ENCODE data around the gene RPL14.

RPL14 gene

GRCh38 chr3:40417845-40418543 lies 39.1 kb upstream of the RPL14 start:
- H3K4me3 ChIP-seq (ENCODE audit: low read length) = no peak overlapping the region
- no peak for TF ChIP-seq CTCF (IDR thresholded peaks at IDR 0.05; ENCODE audit: low read depth, low read length, poor library complexity, severe bottlenecking)
- TF ChIP-seq EZH2phosphoT487 (IDR thresholded peaks at IDR 0.05; ENCODE audit: borderline replicate concordance, low read length) = no peak
- no peaks in the 10 kb centered on the region for H3K36me3 ChIP-seq (ENCODE audit: control insufficient read depth, low read length)
- no peaks in the 10 kb centered on the region for H3K9me3 ChIP-seq (ENCODE audit: control insufficient read depth, insufficient read depth, low read length)
- no peak overlapping the region for H3K27ac ChIP-seq (ENCODE audit: low read depth, low read length)
- H3K27me3 ChIP-seq (ENCODE audit: control insufficient read depth, low read length) = peaks cover 11% of the 10 kb centered on the region
- no peaks in the 10 kb centered on the region for H3K4me1 ChIP-seq (ENCODE audit: control insufficient read depth, low read length)
- no peak overlapping the region for H3K4me2 ChIP-seq (ENCODE audit: low read length)
- no peaks in the 10 kb centered on the region for H3F3A ChIP-seq (ENCODE audit: control insufficient read depth, insufficient read depth)
- no peaks in the 10 kb centered on the region for H4K20me1 ChIP-seq (ENCODE audit: control insufficient read depth, insufficient read depth, low read depth, low read length)
- no peaks in the 10 kb centered on the region for H3K9me2 ChIP-seq (replicated peaks; ENCODE audit: control insufficient read depth, low read length)
- H3K79me2 ChIP-seq (ENCODE audit: control insufficient read depth, low read length) = no peaks in the 10 kb centered on the region

GRCh38 chr3:40422861-40423260 lies 34.3 kb upstream of the RPL14 start:
- H3K9me3 ChIP-seq (ENCODE audit: control insufficient read depth, insufficient read depth, low read length) = no peaks in the 10 kb centered on the region
- no peaks in the 10 kb centered on the region for H3K9me2 ChIP-seq (replicated peaks; ENCODE audit: control insufficient read depth, low read length)
- H3F3A ChIP-seq (ENCODE audit: control insufficient read depth, insufficient read depth) = no peaks in the 10 kb centered on the region
- no peak overlapping the region for H3K4me2 ChIP-seq (ENCODE audit: low read length)
- H3K79me2 ChIP-seq (ENCODE audit: control insufficient read depth, low read length) = no peaks in the 10 kb centered on the region
- no peaks in the 10 kb centered on the region for H3K4me1 ChIP-seq (ENCODE audit: control insufficient read depth, low read length)
- H3K27me3 ChIP-seq (ENCODE audit: control insufficient read depth, low read length) = no peaks in the 10 kb centered on the region
- no peaks in the 10 kb centered on the region for H3K36me3 ChIP-seq (ENCODE audit: control insufficient read depth, low read length)
- no peak overlapping the region for H3K27ac ChIP-seq (ENCODE audit: low read depth, low read length)
- no peak for TF ChIP-seq CTCF (IDR thresholded peaks at IDR 0.05; ENCODE audit: low read depth, low read length, poor library complexity, severe bottlenecking)
- TF ChIP-seq EZH2phosphoT487 (IDR thresholded peaks at IDR 0.05; ENCODE audit: borderline replicate concordance, low read length) = no peak
- no peak overlapping the region for H3K4me3 ChIP-seq (ENCODE audit: low read length)
- no peaks in the 10 kb centered on the region for H4K20me1 ChIP-seq (ENCODE audit: control insufficient read depth, insufficient read depth, low read depth, low read length)

- H3K4me3 ChIP-seq (ENCODE audit: low read length) = no peak overlapping the region
- H3K4me1 ChIP-seq (ENCODE audit: control insufficient read depth, low read length) = no peaks in the 10 kb centered on the region
- no peaks in the 10 kb centered on the region for H3K9me3 ChIP-seq (ENCODE audit: control insufficient read depth, insufficient read depth, low read length)
- H3F3A ChIP-seq (ENCODE audit: control insufficient read depth, insufficient read depth) = no peaks in the 10 kb centered on the region
- H3K27ac ChIP-seq (ENCODE audit: low read depth, low read length) = no peak overlapping the region
- H3K9me2 ChIP-seq (replicated peaks; ENCODE audit: control insufficient read depth, low read length) = no peaks in the 10 kb centered on the region
- H4K20me1 ChIP-seq (ENCODE audit: control insufficient read depth, insufficient read depth, low read depth, low read length) = no peaks in the 10 kb centered on the region
- TF ChIP-seq CTCF (IDR thresholded peaks at IDR 0.05; ENCODE audit: low read depth, low read length, poor library complexity, severe bottlenecking) (no peak), EZH2phosphoT487 (IDR thresholded peaks at IDR 0.05; ENCODE audit: borderline replicate concordance, low read length) (no peak)
- H3K27me3 ChIP-seq (ENCODE audit: control insufficient read depth, low read length) = peaks cover 7% of the 10 kb centered on the region; the same call in 1 of the 2 replicates
- H3K36me3 ChIP-seq (ENCODE audit: control insufficient read depth, low read length) = no peaks in the 10 kb centered on the region
- H3K79me2 ChIP-seq (ENCODE audit: control insufficient read depth, low read length) = no peaks in the 10 kb centered on the region
- H3K4me2 ChIP-seq (ENCODE audit: low read length) = no peak overlapping the region
Measured at GRCh38 chr3:40427045-40427669, 30.0 kb upstream of the RPL14 start.

All from DOHH2 (cell line).